ENCODE measurements around the gene EBPL. TPM values are rescaled to one million over a fixed set of nuclear protein-coding genes. Genes with fewer than 3 reads are reported as not detected.

The EBPL gene
- total and polyA plus RNA-seq, 9 of the 15 experiments (the other 6 are each of a cell fraction or from before 2014, with no cell fraction given): 5.2 to 68.3 (median 43.0) TPM

- POLR2A ChIA-PET: interaction anchor here (0.6 kb wide), 1 partner anchor 78 kb away, joined by 3 read pairs; no protein-coding TSS in a partner anchor
- intact Hi-C loops (cut with micrococcal nuclease) (no loop called here), in situ Hi-C loops (cut with MboI) (loop anchor here (25.0 kb wide), 1 partner anchor 1398 kb away; no protein-coding TSS in a partner anchor)
- Histone ChIP-seq H3K4me3 (no peak overlapping the region), H4K20me1 (replicated peaks; ENCODE audit: control insufficient read depth, insufficient read depth, low read length) (no peaks in the 10 kb centered on the region), H3K9me3 (replicated peaks; ENCODE audit: control insufficient read depth, insufficient read depth, low read depth, low read length) (no peaks in the 10 kb centered on the region), H3K79me2 (ENCODE audit: control insufficient read depth, insufficient read depth, low read length) (no peaks in the 10 kb centered on the region), H3K36me3 (ENCODE audit: control insufficient read depth, insufficient read depth, low read length) (peaks cover 25% of the 10 kb centered on the region; the same call in 2 of the 3 replicates), H3K27ac (ENCODE audit: extremely low read depth, low read depth, low read length) (no peak overlapping the region), H3K4me1 (replicated peaks in 1 of 2; ENCODE audit: control insufficient read depth in 2 of 2, insufficient read depth in 2 of 2, low read length in 2 of 2) (no peaks in the 10 kb centered on the region), H3K9me1 (ENCODE audit: control insufficient read depth, insufficient read depth, low read length) (no peaks in the 10 kb centered on the region), H2AFZ (ENCODE audit: low read depth, low read length) (no peak overlapping the region), H3K27me3 (ENCODE audit: control insufficient read depth in 2 of 2, insufficient read depth in 2 of 2, low read length in 2 of 2) (no peaks in the 10 kb centered on the region), H3K9ac (ENCODE audit: insufficient read depth in 1 of 2, low read depth in 2 of 2, low read length in 2 of 2) (no peak overlapping the region), H3K4me2 (ENCODE audit: insufficient read depth, low read length) (no peak overlapping the region)
- CTCF ChIA-PET (ENCODE audit: low intra/inter-chr PET ratio): no interaction called here
- ATAC-seq: no peak
- TF ChIP-seq EWSR1 (IDR thresholded peaks at IDR 0.05; ENCODE audit: borderline replicate concordance, low read depth, partially characterized antibody): no peak
- TF ChIP-seq GATAD2A (IDR thresholded peaks at IDR 0.05): no peak
- no peak for TF ChIP-seq MAFG (tag; conservative IDR thresholded peaks at IDR 0.05)
- BruUV-seq (replicated peaks): no TSS peak
- no peak for FAIRE-seq
- no peak for DNase-seq (ENCODE audit: extremely low read depth in 1 of 4, low spot score in 3 of 4)
- 65% methylated on average over 4 of the region's 4 CpGs for WGBS (ENCODE audit: insufficient coverage, low coverage, missing lambda C conversion rate)
These were observed 26.7 kb downstream of the EBPL start for GRCh38 chr13:49664606-49665005.

GRCh38 chr13:49657241-49657641 is 34.0 kb downstream of the EBPL start:
- in situ Hi-C loops (cut with MboI): loop anchor here (25.0 kb wide), 1 partner anchor 1405 kb away; no protein-coding TSS in a partner anchor
- POLR2A ChIA-PET: no interaction called here
- CTCF ChIA-PET (ENCODE audit: low intra/inter-chr PET ratio): no interaction called here
- Histone ChIP-seq H3K9ac (ENCODE audit: insufficient read depth in 1 of 2, low read depth in 2 of 2, low read length in 2 of 2) (no peak overlapping the region), H3K4me2 (ENCODE audit: insufficient read depth, low read length) (no peak overlapping the region), H3K27me3 (ENCODE audit: control insufficient read depth in 2 of 2, insufficient read depth in 2 of 2, low read length in 2 of 2) (no peaks in the 10 kb centered on the region), H3K9me1 (ENCODE audit: control insufficient read depth, insufficient read depth, low read length) (no peaks in the 10 kb centered on the region), H3K4me3 (no peak overlapping the region), H4K20me1 (replicated peaks; ENCODE audit: control insufficient read depth, insufficient read depth, low read length) (no peaks in the 10 kb centered on the region), H2AFZ (ENCODE audit: low read depth, low read length) (no peak overlapping the region), H3K4me1 (replicated peaks in 1 of 2; ENCODE audit: control insufficient read depth in 2 of 2, insufficient read depth in 2 of 2, low read length in 2 of 2) (no peaks in the 10 kb centered on the region), H3K79me2 (ENCODE audit: control insufficient read depth, insufficient read depth, low read length) (no peaks in the 10 kb centered on the region), H3K9me3 (replicated peaks; ENCODE audit: control insufficient read depth, insufficient read depth, low read depth, low read length) (no peaks in the 10 kb centered on the region), H3K36me3 (ENCODE audit: control insufficient read depth, insufficient read depth, low read length) (peaks cover 4% of the 10 kb centered on the region; the same call in 1 of the 3 replicates), H3K27ac (ENCODE audit: extremely low read depth, low read depth, low read length) (no peak overlapping the region)
- ATAC-seq (no peak), FAIRE-seq (no peak), DNase-seq (ENCODE audit: extremely low read depth in 1 of 4, low spot score in 3 of 4) (no peak)
- no TSS peak for BruUV-seq (replicated peaks)
- 77% methylated on average over 8 of the region's 9 CpGs for WGBS (ENCODE audit: insufficient coverage, low coverage, missing lambda C conversion rate)
- intact Hi-C loops (cut with micrococcal nuclease): no loop called here
- no peak for TF ChIP-seq POLR2A (conservative IDR thresholded peaks at IDR 0.05)
- no peak for TF ChIP-seq RBFOX2 (IDR thresholded peaks at IDR 0.05; ENCODE audit: low read depth, low read length)
- TF ChIP-seq, protein P1, sequence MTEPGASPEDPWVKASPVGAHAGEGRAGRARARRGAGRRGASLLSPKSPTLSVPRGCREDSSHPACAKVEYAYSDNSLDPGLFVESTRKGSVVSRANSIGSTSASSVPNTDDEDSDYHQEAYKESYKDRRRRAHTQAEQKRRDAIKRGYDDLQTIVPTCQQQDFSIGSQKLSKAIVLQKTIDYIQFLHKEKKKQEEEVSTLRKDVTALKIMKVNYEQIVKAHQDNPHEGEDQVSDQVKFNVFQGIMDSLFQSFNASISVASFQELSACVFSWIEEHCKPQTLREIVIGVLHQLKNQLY (CRISPR knock-in tag; conservative IDR thresholded peaks at IDR 0.05): no peak
- TF ChIP-seq, protein P2, sequence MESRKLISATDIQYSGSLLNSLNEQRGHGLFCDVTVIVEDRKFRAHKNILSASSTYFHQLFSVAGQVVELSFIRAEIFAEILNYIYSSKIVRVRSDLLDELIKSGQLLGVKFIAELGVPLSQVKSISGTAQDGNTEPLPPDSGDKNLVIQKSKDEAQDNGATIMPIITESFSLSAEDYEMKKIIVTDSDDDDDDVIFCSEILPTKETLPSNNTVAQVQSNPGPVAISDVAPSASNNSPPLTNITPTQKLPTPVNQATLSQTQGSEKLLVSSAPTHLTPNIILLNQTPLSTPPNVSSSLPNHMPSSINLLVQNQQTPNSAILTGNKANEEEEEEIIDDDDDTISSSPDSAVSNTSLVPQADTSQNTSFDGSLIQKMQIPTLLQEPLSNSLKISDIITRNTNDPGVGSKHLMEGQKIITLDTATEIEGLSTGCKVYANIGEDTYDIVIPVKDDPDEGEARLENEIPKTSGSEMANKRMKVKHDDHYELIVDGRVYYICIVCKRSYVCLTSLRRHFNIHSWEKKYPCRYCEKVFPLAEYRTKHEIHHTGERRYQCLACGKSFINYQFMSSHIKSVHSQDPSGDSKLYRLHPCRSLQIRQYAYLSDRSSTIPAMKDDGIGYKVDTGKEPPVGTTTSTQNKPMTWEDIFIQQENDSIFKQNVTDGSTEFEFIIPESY (CRISPR knock-in tag; IDR thresholded peaks at IDR 0.05): no peak
- TF ChIP-seq, protein P3, sequence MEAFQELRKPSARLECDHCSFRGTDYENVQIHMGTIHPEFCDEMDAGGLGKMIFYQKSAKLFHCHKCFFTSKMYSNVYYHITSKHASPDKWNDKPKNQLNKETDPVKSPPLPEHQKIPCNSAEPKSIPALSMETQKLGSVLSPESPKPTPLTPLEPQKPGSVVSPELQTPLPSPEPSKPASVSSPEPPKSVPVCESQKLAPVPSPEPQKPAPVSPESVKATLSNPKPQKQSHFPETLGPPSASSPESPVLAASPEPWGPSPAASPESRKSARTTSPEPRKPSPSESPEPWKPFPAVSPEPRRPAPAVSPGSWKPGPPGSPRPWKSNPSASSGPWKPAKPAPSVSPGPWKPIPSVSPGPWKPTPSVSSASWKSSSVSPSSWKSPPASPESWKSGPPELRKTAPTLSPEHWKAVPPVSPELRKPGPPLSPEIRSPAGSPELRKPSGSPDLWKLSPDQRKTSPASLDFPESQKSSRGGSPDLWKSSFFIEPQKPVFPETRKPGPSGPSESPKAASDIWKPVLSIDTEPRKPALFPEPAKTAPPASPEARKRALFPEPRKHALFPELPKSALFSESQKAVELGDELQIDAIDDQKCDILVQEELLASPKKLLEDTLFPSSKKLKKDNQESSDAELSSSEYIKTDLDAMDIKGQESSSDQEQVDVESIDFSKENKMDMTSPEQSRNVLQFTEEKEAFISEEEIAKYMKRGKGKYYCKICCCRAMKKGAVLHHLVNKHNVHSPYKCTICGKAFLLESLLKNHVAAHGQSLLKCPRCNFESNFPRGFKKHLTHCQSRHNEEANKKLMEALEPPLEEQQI (IDR thresholded peaks at IDR 0.05): no peak
- TF ChIP-seq KDM2B (CRISPR knock-in tag; IDR thresholded peaks at IDR 0.05): no peak
- TF ChIP-seq, protein P4, sequence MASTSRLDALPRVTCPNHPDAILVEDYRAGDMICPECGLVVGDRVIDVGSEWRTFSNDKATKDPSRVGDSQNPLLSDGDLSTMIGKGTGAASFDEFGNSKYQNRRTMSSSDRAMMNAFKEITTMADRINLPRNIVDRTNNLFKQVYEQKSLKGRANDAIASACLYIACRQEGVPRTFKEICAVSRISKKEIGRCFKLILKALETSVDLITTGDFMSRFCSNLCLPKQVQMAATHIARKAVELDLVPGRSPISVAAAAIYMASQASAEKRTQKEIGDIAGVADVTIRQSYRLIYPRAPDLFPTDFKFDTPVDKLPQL (IDR thresholded peaks at IDR 0.05; ENCODE audit: extremely low read depth, insufficient read length): no peak
- no peak for TF ChIP-seq CBX5 (IDR thresholded peaks at IDR 0.05; ENCODE audit: borderline replicate concordance, low read depth)
